Endometrial microvascular endothelial cells (primary cell): ENCODE measurements around the gene GPER1. TPM values are rescaled to one million over a fixed set of nuclear protein-coding genes. Genes with fewer than 3 reads are reported as not detected.
"Not testable (repeated sequence)": the region's sequence is repeated elsewhere in the genome, so short reads cannot be mapped to it uniquely, and the experiment has no call there.

Experiments used
- in situ Hi-C: cut with HindIII; loops from 2 replicates; pipeline ENCODE4 v1.10.0; 2017; ENCODE audit warnings: low sequenced_read_pairs, low pct_unique_long_range_greater_than_20kb; ENCODE audit errors: inconsistent ontology term
- total RNA-seq: library from RNA; depleted of rRNA; stranded (reverse); fragments of >200 nt; gene quantifications from one replicate; pipeline ENCODE4 v1.2.3, GENCODE V29; 2015; ENCODE audit errors: inconsistent ontology term

Gene GPER1
- total RNA-seq, 1 donor from 2014 or later = 0.28 TPM

DNA sequence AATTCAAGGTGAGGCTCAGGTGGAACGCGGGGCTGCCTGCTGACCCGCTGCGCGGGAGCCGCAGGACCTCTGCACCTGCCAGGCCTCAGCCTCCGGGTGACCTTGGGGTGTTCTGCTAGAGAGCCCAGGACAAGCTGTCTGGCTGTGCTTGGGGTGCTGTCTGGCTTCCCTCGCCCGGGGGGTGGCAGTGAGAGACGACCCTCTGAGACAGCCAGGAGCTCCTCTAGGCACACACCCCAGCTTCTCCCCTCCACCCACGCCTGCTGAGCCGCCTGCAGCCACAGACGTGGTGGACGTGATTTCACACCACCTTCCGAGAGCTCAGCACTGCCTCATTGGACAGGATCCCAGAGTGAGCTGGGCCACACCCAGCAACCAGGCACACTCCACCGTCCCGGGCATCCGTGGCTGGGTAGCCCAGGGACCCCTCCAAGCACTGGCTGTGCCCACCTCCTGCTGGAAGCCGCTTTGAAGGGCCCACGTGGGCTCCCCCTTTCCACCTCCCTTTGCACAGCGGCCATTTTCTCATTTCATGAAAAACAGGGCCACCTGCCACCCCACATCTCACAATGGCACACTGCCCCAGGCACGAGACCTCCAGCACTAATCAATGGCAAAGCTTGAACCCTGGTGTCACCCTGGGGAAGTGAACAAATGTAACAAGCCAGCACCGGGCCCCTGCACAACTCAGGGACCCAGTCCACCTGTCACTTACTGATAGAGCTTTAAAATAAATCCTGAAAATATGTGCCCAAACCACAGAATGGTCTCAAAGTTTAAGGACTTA, 37.1 kb downstream of the GPER1 start:
- in situ Hi-C loops = no loop called here

DNA sequence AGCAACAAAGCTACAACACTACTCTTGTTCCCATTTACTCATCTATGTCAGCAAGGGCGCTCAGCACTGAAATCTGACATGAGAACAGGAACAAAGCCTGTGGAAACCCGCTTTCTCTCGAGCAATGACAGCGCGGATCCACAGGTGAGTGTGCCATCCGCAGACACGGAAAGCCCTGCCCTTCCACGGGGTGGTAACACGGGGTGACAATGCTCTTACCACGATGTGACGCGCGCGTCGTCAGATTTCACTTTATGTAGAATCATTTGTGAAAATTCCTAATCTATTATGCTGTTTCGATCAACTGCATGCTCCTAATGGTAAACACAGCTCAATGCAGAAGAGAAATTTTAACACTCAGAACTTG, 37.7 kb downstream of the GPER1 start:
- in situ Hi-C loops = no loop called here

DNA sequence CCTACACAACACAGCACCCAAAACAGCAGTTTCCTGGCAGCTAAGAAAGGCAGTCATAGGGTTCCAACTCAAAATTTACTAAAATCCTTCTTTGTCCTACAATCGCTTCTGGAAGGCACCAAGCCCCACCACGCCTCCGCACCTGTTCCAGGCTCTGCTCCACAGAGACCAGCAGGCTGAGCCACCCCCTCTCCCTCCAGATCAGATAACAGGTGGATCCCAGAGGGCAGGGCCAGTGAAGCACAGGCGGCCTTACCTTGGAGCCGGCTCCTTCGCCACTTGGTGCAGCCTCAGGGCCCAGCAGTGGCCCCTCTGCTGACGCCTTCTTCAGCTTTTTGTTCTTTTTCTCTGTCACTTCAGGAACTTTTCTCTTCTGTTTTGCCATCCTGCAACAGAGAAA, 39.1 kb downstream of the GPER1 start:
- in situ Hi-C loops = no loop called here

DNA sequence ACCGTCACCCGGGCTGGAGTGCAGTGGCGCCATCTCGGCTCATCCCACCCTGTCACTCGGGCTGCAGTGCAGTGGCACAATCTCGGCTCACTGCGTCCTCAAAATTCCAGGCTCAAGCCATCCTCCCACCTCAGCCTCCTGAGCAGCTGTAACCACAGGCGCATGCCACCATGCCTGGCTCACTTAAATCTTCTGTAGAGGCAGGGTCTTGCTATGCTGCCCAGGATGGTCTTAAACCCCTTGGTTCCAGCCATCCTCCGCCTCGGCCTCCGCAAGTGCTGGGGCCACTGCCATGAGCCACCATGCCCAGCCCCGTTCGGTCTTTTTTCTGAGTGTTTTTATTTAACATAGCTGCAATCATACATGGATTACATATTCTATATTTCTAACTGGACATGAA, 41.5 kb downstream of the GPER1 start:
- in situ Hi-C loops = no loop called here

DNA sequence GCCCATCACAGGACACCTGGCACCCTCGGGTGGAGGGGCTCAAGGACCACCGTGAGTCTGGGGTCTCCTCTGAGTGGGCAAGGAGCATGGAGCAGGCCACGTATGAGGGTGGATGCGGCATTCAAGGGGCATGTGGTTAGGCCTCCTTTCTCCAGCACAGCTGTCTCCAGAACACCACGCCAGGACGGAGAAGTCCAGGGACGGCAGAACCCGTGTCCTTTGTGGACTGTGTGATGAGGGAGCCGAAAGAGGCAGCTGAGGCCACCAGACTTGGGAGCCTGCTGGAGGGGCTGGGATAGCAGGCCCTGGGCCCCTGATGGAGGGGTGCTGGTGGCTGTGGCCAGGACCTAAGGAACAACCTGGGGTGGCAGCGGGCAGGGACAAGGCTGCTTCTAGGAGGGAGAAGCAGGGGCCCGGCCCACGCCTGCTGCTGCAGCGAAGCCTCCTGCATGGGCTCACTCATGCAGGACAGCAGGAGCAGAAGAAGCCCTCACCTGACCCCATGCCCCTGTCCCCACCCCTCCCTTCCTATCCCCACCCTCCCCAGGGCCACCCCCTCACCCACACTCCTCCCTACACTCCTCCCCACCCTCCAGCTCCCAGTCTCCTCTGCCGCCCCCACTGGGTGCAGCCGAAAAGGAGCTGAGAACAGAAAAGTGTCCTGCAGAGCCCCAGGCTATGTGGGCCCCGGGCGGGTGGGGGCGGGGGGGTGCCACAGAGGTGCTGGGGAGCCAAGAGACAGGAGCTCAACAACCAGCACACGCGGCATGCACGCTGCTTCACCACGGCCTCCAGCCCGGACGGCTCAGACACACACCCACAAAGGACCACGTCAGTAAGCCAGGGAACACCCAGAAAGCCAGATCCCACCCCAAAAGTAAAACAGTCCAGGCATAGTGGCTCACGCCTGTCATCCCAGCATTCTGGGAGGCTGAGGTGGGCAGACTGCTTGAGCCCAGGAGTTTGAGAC, 42.4 kb downstream of the GPER1 start:
- in situ Hi-C loops = no loop called here

DNA sequence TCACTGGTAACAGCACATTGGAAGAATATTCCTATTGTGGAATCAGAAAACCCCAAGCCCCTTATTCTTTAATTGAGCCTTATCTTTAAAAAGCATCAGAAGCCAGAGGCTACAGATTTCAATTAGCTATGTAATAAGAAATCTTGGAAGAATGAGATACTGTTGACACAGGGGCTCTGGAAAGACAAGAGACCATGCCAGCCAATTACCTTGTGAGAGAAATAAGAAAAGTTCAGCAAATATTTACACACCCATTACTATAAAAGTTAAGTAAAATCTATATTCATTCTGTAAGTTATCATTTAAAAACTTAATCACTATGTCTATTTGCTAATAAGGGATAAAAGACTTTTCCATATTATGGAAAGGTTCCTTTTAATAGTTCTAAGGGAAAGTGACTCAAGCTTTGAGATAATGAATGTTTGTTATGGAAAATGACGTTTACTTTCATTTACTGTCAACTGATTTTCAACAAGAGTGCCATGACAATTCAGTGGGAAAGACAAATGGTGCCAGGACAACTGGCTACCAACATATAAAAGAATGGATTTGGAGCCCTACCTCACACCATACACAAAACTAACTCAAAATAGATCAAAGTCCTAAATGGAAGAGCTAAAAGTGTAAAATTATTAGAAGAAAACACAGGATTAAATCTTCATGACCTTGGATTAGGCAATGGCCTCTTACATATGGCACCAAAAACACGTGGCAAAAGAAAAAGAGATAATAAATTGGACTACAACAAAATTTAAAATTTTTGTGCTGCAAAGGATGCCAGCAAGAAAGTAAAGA, 43.8 kb downstream of the GPER1 start:
- in situ Hi-C loops = no loop called here

DNA sequence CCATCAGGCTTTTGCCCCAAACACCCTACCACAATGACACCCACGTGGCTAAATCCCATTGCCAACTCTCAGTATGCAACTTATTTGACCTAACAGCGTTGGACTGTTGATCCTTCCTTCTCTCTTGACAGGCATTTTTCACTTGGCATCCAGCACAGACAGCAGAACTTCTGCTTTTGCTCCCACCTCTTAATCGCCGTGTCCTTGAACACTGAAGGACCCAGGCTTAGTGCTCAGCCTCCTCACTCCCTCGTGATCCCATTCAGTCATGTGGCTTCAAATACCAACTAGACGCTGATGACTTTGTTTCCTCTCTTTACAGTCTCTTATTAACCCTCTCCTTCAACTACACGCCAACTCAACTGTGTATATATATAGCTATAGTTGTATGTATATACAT, 47.0 kb downstream of the GPER1 start:
- in situ Hi-C loops = no loop called here

DNA sequence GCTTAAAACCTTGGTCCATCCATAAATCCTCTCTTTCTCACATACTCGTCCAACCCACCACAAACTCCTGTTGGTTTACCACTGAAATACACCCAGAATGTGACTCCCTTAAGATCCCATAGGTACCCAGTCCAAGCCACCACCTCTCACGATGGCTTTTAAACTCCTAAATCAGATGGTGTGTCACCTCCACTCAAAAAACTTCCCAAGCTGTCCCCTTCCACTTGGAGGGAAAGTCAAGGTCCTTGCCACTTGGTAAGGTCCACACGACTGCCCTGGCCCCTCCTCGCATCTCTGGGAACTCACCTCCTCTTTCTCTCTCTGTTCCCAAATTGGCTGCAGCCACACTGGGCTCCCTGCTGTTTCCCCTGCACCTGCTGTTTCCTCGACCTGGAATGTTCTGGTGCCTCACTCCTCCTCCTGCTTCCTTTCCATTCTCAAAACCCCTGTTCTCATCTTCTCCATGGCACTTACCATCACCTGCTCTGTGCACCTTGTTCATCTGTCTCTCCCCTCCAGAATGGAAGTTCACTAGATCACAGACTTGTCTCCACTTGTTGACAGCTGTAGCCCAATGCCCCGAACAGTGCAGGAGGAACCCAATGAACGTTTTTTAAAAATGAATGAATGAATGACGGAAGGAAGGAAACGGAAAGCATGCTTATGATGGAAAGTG, 49.1 kb downstream of the GPER1 start:
- in situ Hi-C loops = no loop called here

DNA sequence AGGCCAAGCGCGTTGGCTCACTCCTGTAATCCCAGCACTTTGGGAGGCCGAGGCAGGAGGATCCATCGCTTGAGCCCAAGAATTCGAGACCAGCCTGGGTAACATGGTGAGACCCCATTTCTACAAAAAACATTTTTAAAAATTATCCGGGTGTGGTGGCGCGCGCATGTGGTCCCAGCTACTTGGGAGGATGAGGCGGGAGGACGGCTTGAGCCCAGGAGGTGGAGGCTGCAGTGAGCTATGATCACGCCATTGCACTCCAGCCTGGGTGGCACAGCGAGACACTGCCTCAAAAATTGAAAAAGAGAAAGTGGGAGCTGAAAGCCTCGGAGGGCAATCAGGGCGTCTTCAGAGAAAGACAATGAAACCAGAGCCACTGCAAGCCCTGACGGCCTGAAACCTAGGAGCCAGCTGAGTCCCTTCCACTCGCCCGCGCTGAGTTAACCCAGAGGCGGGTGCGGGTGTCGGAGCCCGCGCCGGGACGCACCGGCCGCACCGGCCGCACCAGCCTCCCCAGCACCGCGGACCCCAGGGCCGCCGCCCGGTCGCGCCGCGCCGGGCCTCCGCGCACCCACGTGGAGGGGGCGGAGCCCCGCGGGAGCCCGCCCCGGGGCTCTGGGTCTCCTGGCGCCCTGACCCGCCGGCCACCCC, 49.7 kb downstream of the GPER1 start:
- in situ Hi-C loops = no loop called here

DNA sequence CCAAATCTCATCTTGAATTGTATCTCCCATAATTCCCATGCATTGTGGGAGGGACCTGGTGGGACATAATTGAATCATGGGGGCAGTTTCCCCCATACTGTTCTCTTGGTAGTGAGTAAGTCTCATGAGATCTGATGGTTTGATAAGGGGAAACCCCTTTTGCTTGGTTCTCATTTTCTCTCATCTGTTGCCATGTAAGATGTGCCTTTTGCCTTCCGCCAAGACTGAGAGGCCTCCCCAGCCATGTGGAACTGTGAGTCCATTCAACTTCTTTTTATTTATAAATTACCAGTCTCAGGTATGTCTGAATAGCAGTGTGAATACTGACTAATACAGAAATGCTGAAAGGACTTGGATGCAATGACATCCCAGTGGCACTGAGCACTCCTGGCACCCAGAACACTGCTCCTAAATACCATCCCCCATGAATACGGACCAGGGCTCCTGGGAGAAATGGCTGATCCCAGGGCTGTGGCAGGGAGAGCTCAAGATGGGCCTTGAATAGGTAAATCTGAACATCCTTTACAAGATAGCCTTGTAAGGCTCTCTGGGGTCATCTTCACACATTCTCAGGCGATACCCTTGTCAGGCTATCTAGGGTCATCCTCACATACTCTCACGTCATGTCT, 52.7 kb downstream of the GPER1 start:
- in situ Hi-C loops = no loop called here

DNA sequence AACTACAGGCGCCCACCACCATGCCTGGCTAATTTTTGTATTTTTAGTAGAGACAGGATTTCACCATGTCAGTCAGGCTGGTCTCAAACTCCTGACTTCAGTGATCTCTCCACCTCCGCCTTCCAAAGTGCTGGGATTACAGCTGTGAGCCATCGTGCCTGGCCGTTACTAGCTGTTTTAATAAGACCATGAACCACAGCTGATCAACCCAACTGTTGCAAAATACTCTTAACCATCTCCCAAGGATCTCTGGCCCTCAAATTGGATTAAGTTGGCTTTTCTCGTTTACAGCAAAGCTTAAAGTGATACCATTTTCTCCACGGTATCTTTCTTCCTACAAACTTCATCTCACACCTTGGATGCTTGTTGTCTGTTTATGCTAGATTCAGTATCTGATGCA, 53.7 kb downstream of the GPER1 start:
- in situ Hi-C loops = no loop called here

DNA sequence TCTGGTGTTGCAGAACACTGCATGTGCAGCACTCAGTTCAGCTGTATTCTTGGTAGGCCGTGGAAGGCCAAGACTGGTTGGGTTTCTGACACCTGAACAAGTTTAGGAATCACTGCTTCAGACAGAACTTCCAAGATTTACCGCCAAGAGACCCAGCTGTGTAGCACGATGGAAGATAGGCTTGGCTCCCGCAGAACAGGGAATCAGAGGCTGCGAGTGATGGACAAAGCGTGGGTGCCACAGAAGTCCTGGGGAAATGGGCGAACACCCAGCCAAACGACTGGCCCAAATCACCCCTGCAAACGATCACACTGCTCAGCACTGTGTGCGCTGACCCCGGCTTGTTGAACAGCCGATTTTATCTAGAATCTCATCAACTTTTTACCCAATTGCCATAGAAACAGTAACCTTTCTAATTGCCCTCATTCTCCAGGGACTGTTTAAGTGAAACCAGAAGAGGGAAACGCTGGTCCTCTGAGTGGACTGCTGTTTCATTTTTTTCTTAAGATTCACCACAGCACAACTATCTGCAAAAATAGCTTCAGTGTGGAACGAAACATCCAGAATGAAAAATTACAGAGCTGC, 54.2 kb downstream of the GPER1 start:
- in situ Hi-C loops = no loop called here

DNA sequence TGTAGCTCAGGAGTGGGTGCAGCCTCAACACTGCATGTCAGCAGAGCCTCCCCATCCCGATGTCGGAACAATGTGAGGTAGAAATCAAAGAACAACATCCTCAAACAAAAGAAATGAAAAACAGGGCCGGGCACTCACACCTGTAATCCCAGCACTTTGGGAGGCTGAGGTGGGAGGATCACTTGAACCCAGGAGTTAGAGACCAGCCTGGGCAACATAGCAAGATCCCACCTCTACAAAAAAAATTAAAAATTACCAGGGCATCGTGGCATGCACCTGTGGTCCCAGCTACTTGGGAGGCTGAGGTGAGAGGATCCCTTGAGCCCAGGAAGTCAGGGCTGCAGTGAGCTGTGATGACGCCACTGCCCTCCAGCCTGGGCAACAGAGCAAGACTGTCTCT, 55.1 kb downstream of the GPER1 start:
- in situ Hi-C loops = not testable (repeated sequence)

Other genes with a start within 250 kb of the GPER1 start
- 45.6 TPM for gene GET4, start 211.6 kb upstream of the GPER1 start, total RNA-seq
- gene ADAP1, start 133.4 kb upstream of the GPER1 start, total RNA-seq = 6.4 TPM
- gene COX19, start 112.6 kb upstream of the GPER1 start, total RNA-seq = 5.6 TPM
- not detected for gene CYP2W1, start 104.9 kb upstream of the GPER1 start, total RNA-seq
- gene GPR146, start 43.6 kb upstream of the GPER1 start, total RNA-seq = 5.2 TPM
- 37.4 TPM for gene ZFAND2A, start 72.1 kb downstream of the GPER1 start, total RNA-seq
- not detected for gene UNCX, start 144.8 kb downstream of the GPER1 start, total RNA-seq